Stomach (tissue), 4 donors: ENCODE results near the gene ACSBG1.

Source experiments
- EP300 ChIP-seq: sonication (generic); formaldehyde crosslinking; IDR thresholded peaks from one replicate; pipeline ENCODE4 v1.6.1; 2017; ENCODE audit warnings: antibody characterized with exemption
- POLR2A ChIP-seq, 4 donors: fragments of 450-650 bp; IDR thresholded peaks; one replicate each; pipeline ENCODE4 v1.6.1; 2016; ENCODE audit warnings: antibody characterized with exemption in 4 of 4, control low read depth in 2 of 4, mild to moderate bottlenecking in 1 of 4, moderate library complexity in 1 of 4
- POLR2AphosphoS5 ChIP-seq, 3 donors: sonication (generic); formaldehyde crosslinking; IDR thresholded peaks; one replicate each; pipeline ENCODE4 v1.6.1; 2016; ENCODE audit warnings: antibody characterized with exemption in 3 of 3
- TF ChIP-seq, protein P1 (sequence below), 7 experiments: fragments of 450-650 bp in 4 of 7; fragments of 200-600 bp in 3 of 7; sonication (generic) in 3 of 7; IDR thresholded peaks; one replicate each; pipeline ENCODE4 v1.5.1; 2016 to 2019; ENCODE audit warnings: antibody characterized with exemption in 7 of 7, control low read depth in 2 of 7, mild to moderate bottlenecking in 1 of 7

DNA sequence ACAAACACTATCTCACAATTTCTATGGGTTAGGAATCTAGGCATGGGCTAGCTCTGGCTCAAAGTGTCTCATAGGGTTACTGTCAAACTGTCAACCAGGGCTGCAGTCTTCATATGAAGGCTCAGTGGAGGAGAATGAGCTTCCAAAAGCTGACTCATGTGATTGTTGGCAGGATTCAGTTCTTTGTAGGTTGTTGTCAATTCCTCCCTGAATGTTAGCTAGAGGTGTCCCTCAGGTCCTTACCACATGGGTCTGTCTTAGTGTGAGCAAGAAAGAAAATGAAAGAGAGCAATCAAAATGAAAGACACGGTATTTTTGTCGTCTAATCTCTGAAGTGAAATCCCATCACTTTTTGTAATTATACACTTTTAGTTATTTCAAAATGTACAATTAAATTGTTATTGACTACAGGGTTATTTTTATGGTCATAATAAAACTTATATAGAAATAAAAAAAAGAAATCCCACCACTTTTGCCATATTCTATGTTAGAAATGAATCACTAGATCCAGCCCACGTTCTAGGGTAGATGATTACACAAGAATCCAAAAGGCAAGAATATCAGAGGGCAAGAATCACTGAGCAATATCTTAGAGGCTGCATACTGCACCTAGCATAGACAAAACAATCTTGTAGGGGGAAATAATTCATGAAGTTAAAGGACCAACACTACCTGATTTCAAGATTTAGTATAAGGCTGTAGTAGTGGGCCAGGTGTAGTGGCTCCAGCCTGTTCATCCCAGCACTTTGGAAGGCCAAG is 8.4 kb downstream of the ACSBG1 start:
- TF ChIP-seq, protein P1, sequence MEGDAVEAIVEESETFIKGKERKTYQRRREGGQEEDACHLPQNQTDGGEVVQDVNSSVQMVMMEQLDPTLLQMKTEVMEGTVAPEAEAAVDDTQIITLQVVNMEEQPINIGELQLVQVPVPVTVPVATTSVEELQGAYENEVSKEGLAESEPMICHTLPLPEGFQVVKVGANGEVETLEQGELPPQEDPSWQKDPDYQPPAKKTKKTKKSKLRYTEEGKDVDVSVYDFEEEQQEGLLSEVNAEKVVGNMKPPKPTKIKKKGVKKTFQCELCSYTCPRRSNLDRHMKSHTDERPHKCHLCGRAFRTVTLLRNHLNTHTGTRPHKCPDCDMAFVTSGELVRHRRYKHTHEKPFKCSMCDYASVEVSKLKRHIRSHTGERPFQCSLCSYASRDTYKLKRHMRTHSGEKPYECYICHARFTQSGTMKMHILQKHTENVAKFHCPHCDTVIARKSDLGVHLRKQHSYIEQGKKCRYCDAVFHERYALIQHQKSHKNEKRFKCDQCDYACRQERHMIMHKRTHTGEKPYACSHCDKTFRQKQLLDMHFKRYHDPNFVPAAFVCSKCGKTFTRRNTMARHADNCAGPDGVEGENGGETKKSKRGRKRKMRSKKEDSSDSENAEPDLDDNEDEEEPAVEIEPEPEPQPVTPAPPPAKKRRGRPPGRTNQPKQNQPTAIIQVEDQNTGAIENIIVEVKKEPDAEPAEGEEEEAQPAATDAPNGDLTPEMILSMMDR (IDR thresholded peaks at IDR 0.05) = no peak
- no peak for TF ChIP-seq POLR2A (IDR thresholded peaks at IDR 0.05)
- no peak for TF ChIP-seq POLR2AphosphoS5 (IDR thresholded peaks at IDR 0.05)
- no peak for TF ChIP-seq EP300
